ENCODE results near the gene NDUFS3. TPM values are rescaled to one million over a fixed set of nuclear protein-coding genes. Genes with fewer than 3 reads are reported as not detected.
A peak's percentile ranks its signal among the peaks of the same experiment; 100 is the strongest.

Gene NDUFS3
- polyA plus RNA-seq, 1 donor (not counting 4 experiments of a cell fraction or from before 2014, with no cell fraction given) = 119 TPM

- TF ChIP-seq EZH2 (IDR thresholded peaks at IDR 0.05; ENCODE audit: low read length) = no peak
- TF ChIP-seq CTCF (optimal IDR thresholded peaks at IDR 0.05 in 1 of 3, IDR thresholded peaks at IDR 0.05 in 1 of 3, conservative IDR thresholded peaks at IDR 0.05 in 1 of 3; ENCODE audit: extremely low read depth in 1 of 3, insufficient read depth in 2 of 3, low read length in 3 of 3) = no peak
- H3K79me2 ChIP-seq (ENCODE audit: control insufficient read depth, insufficient read depth, low read length) = peaks cover 61% of the 10 kb centered on the region
These were observed 8.1 kb upstream of the NDUFS3 start for GRCh38 chr11:47570651-47571356.

GRCh38 chr11:47571357-47571729 is 7.5 kb upstream of the NDUFS3 start:
- DNase-seq (ENCODE audit: low read depth, low spot score) (no peak), FAIRE-seq (no peak)
- Histone ChIP-seq H3K36me3 (ENCODE audit: control insufficient read depth in 2 of 2, extremely low read depth in 1 of 2, insufficient read depth in 2 of 2, low read length in 2 of 2) (peaks cover 7 to 30% of the 10 kb centered on the region in 2 experiments), H3K9me1 (ENCODE audit: control insufficient read depth, extremely low read depth, insufficient read depth, low read length) (peaks cover 3% of the 10 kb centered on the region), H3K4me2 (ENCODE audit: control insufficient read depth, extremely low read depth, insufficient read depth, low read depth, low read length) (peak overlapping the region; percentile 28), H4K20me1 (ENCODE audit: control insufficient read depth, extremely low read depth, insufficient read depth, low read length) (peaks cover 9% of the 10 kb centered on the region), H3K4me1 (ENCODE audit: control insufficient read depth, extremely low read depth, insufficient read depth, low read length) (peaks cover 32% of the 10 kb centered on the region), H3K4me3 (ENCODE audit: control insufficient read depth in 2 of 3, extremely low read depth in 1 of 3, insufficient read depth in 2 of 3, low read depth in 1 of 3, low read length in 3 of 3) (no peak overlapping the region), H3K9me3 (ENCODE audit: control insufficient read depth, low read depth, low read length) (no peaks in the 10 kb centered on the region), H3K79me2 (ENCODE audit: control insufficient read depth, insufficient read depth, low read length) (peaks cover 56% of the 10 kb centered on the region), H3K27me3 (ENCODE audit: control insufficient read depth, extremely low read depth, insufficient read depth, low read length) (no peaks in the 10 kb centered on the region), H3K9ac (ENCODE audit: control insufficient read depth, extremely low read depth, insufficient read depth, low read length) (peak overlapping the region; percentile 10), H2AFZ (ENCODE audit: control insufficient read depth, low read length) (no peak overlapping the region), H3K27ac (ENCODE audit: control insufficient read depth, insufficient read depth, low read length) (peak overlapping the region; percentile 46)
- TF ChIP-seq EZH2 (IDR thresholded peaks at IDR 0.05; ENCODE audit: low read length) (no peak), CTCF (optimal IDR thresholded peaks at IDR 0.05 in 1 of 3, IDR thresholded peaks at IDR 0.05 in 1 of 3, conservative IDR thresholded peaks at IDR 0.05 in 1 of 3; ENCODE audit: extremely low read depth in 1 of 3, insufficient read depth in 2 of 3, low read length in 3 of 3) (no peak)
- dilution Hi-C loops (cut with MboI; ENCODE audit: extremely low pct_ligation_motif_present, low sequenced_read_pairs) = no loop called here

More at GRCh38 chr11:47570651-47571356, 8.1 kb upstream of the NDUFS3 start:
- H2AFZ ChIP-seq (ENCODE audit: control insufficient read depth, low read length) = no peak overlapping the region
- FAIRE-seq (no peak), DNase-seq (ENCODE audit: low read depth, low spot score) (no peak)
- peaks cover 7 to 30% of the 10 kb centered on the region in 2 experiments for H3K36me3 ChIP-seq (ENCODE audit: control insufficient read depth in 2 of 2, extremely low read depth in 1 of 2, insufficient read depth in 2 of 2, low read length in 2 of 2)
- no peaks in the 10 kb centered on the region for H3K9me3 ChIP-seq (ENCODE audit: control insufficient read depth, low read depth, low read length)
- dilution Hi-C loops (cut with MboI; ENCODE audit: extremely low pct_ligation_motif_present, low sequenced_read_pairs) = no loop called here
- no peak overlapping the region for H3K9ac ChIP-seq (ENCODE audit: control insufficient read depth, extremely low read depth, insufficient read depth, low read length)
- H4K20me1 ChIP-seq (ENCODE audit: control insufficient read depth, extremely low read depth, insufficient read depth, low read length) = peaks cover 9% of the 10 kb centered on the region
- H3K27me3 ChIP-seq (ENCODE audit: control insufficient read depth, extremely low read depth, insufficient read depth, low read length) = no peaks in the 10 kb centered on the region
- no peak overlapping the region for H3K27ac ChIP-seq (ENCODE audit: control insufficient read depth, insufficient read depth, low read length)
- peaks cover 3% of the 10 kb centered on the region for H3K9me1 ChIP-seq (ENCODE audit: control insufficient read depth, extremely low read depth, insufficient read depth, low read length)
- H3K4me3 ChIP-seq (ENCODE audit: control insufficient read depth in 2 of 3, extremely low read depth in 1 of 3, insufficient read depth in 2 of 3, low read depth in 1 of 3, low read length in 3 of 3) = no peak overlapping the region
- peaks cover 34% of the 10 kb centered on the region for H3K4me1 ChIP-seq (ENCODE audit: control insufficient read depth, extremely low read depth, insufficient read depth, low read length)
- H3K4me2 ChIP-seq (ENCODE audit: control insufficient read depth, extremely low read depth, insufficient read depth, low read depth, low read length) = no peak overlapping the region
